ENCODE results near the gene CWF19L2.

- no peak for TF ChIP-seq CTCF (conservative IDR thresholded peaks at IDR 0.05; ENCODE audit: low read depth in 2 of 2)
- no peak for TF ChIP-seq EZH2 (IDR thresholded peaks at IDR 0.05; ENCODE audit: low read depth, unreplicated experiment)
- TF ChIP-seq JUNB (IDR thresholded peaks at IDR 0.05; ENCODE audit: unreplicated experiment), result no peak
- TF ChIP-seq ZNF114 (CRISPR knock-in tag; IDR thresholded peaks at IDR 0.05), result no peak
- TF ChIP-seq NANOG (IDR thresholded peaks at IDR 0.05; ENCODE audit: borderline replicate concordance), result no peak
- TF ChIP-seq POLR2AphosphoS5 (IDR thresholded peaks at IDR 0.05; ENCODE audit: low read depth), result no peak
- no peak for TF ChIP-seq CREB1 (CRISPR knock-in tag; IDR thresholded peaks at IDR 0.05; ENCODE audit: low read depth)
- no peak for TF ChIP-seq ETS1 (IDR thresholded peaks at IDR 0.05)
- no peak for TF ChIP-seq EZH2phosphoT487 (IDR thresholded peaks at IDR 0.05; ENCODE audit: unreplicated experiment)
- TF ChIP-seq REST (IDR thresholded peaks at IDR 0.05; ENCODE audit: unreplicated experiment), result no peak
- TF ChIP-seq STAT1 (IDR thresholded peaks at IDR 0.05; ENCODE audit: unreplicated experiment), result no peak
Observed at GRCh38 chr11:107385361-107385981, 72.2 kb downstream of the CWF19L2 start.

Data from GM23338 (cell line).